Fibroblast of skin of back (primary cell): ENCODE data around the gene SVBP. TPM values are rescaled to one million over a fixed set of nuclear protein-coding genes. Genes with fewer than 3 reads are reported as not detected.
A peak's percentile ranks its signal among the peaks of the same experiment; 100 is the strongest.
"Not testable (repeated sequence)": the region's sequence is repeated elsewhere in the genome, so short reads cannot be mapped to it uniquely, and the experiment has no call there.

Experiments used
- DNase-seq: peaks from one replicate; pipeline ENCODE4 v3.0.0-alpha.2; 2013
- polyA plus RNA-seq, 2 experiments: library from polyadenylated mRNA; unstranded; fragments of 120-200 nt; gene quantifications; one replicate each; pipeline ENCODE4 v1.2.1, GENCODE V29; 2013; ENCODE audit not compliant: insufficient read length in 2 of 2

SVBP gene
- 24.4 TPM for polyA plus RNA-seq (2013, experiment 1 of 2; ENCODE audit: insufficient read length)
- polyA plus RNA-seq (2013, experiment 2 of 2; ENCODE audit: insufficient read length): 25.3 TPM

DNA sequence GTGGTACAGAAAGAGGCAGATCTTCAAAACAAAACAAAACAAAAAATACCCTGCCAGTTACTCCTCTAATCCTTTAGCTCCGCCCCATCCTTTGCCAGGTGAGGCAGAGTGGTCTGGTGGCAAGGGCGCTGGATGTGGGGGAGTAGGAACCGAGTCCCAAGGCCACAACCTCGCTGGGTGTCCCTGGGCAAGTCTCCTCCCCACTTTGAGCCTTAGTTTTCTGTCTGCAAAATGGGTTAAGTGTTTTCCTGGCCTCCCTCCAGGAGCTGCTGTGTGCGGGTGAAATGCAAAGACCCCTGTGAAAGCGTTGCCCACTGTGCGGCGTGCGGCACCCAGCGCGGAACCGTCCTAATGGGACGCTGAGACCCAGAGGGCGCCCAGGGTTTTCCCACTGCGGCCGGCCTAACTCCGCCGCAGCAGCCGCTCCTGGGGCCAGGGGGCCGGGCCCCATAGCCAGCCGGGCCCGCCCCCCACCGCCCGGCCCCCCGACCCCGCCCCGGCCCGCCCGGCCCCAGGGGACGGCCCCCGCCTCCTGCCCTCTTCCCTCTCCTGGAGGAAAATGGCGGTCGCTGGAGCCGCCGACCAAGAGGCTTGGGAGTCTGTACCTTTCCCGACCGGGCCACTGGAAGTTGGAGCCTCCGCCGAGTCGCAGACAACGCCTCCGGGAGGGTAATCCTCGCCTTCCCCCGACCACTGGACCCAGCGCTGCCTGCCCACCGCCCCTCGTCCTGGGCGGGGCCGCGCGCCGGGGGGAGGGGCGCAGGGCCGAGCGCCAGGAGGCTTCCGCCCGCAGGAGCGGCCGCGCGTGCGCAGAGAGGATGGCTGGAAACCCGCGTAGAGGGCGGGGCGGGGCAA lies at the start of gene SVBP, which contains the start of gene ERMAP:
TSS of gene SVBP (minus strand) at position 813 of the 855 bp plus-strand sequence. CDS start 853 bp downstream, outside the sequence.
TSS of gene ERMAP (plus strand) at position 538 of the 855 bp plus-strand sequence. CDS start 13,327 bp downstream, outside the sequence.
- DNase-seq: peak; percentile 85

DNA sequence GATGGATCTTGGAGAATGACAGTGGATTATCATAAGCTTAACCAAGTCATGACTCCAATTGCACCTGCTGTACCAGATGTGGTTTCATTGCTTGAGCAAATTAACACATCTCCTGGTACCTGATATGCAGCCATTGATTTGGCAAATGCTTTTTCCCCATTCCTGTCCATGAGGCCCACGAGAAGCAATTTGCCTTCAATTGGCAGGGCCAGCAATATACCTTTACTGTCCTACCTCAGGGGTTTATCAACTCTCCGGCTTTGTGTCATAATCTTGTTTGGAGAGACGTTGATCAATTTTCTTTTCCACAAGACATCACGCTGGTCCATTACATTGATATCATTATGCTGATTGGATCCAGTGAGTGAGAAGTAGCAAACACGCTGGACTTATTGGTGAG lies 49.4 kb upstream of the SVBP start:
- DNase-seq: no peak

- DNase-seq: no peak
Observed at GRCh38 chr1:42861014-42861399, 43.8 kb upstream of the SVBP start.

DNA sequence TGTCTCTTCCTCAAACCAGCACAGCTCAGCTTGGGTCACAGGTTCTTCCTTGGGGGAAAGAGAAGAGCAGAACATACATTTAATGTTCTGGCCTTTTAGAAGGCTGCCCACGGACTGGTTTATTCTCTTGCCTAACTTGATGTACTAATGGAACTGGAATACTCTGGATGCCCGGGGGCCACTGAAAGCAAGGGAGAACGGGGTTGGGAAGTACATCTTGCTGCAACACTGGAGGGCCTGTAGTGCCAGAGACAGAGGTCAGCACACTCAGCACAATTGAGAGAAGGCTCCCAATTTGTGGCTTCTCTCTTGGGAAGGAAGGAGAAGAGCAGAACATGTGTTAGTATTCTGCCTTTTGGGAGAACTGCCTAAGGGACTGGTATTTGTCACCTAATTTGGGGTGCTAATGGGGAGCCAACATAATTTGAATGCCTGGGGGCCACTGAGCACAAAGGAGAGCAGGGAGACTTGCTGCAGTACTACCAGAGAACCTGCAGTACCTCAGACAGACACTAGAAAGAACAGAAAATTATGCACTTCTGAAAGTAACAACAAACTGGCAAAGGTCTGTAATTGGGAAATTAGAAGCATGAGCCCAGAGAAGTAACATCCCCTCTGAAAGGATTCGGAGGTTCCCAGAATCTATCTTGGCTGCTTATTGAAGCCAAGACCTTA lies 43.3 kb upstream of the SVBP start:
- DNase-seq: no peak

DNA sequence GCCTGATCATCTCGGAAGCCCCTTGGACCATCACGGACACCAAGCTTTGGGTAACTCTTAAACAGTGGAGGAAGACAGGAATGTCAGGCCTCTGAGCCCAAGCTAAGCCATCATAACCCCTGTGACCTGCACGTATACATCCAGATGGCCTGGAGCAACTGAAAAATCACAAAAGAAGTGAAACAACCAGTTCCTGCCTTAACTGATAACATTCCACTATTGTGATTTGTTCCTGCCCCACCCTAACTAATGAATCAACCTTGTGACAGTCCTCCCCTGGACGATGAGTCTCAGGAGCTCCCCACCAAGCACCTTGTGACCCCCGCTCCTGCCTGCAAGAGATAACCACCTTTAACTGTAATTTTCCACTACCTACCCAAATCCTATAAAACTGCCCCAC lies 42.2 kb upstream of the SVBP start:
- not testable (repeated sequence) for DNase-seq

GRCh38 chr1:42856554-42856953 lies 39.4 kb upstream of the SVBP start:
- DNase-seq: not testable (repeated sequence)

GRCh38 chr1:42853116-42853884 lies 36.1 kb upstream of the SVBP start:
- DNase-seq: no peak

- DNase-seq: no peak
Observed at GRCh38 chr1:42852608-42852980, 35.4 kb upstream of the SVBP start.

GRCh38 chr1:42851960-42852607 lies 34.9 kb upstream of the SVBP start:
- no peak for DNase-seq

DNA sequence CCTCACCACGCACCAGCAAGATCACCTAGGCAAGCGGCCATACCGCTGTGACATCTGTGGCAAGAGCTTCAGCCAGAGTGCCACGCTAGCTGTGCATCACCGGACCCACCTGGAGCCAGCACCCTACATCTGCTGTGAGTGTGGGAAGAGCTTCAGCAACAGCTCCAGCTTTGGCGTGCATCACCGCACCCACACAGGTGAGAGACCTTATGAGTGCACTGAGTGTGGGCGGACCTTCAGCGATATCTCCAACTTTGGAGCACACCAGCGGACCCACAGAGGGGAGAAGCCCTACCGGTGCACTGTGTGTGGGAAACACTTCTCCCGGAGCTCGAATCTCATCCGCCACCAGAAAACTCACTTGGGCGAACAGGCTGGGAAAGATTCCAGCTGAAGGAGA lies 34.2 kb upstream of the SVBP start:
- no peak for DNase-seq

- DNase-seq: no peak
Observed at GRCh38 chr1:42849944-42850343, 32.7 kb upstream of the SVBP start.

GRCh38 chr1:42848823-42849537 lies 31.8 kb upstream of the SVBP start:
- DNase-seq: no peak

GRCh38 chr1:42847721-42848460 lies 30.7 kb upstream of the SVBP start:
- DNase-seq: no peak

- DNase-seq: no peak
Observed at GRCh38 chr1:42847111-42847595, 30.0 kb upstream of the SVBP start.

DNA sequence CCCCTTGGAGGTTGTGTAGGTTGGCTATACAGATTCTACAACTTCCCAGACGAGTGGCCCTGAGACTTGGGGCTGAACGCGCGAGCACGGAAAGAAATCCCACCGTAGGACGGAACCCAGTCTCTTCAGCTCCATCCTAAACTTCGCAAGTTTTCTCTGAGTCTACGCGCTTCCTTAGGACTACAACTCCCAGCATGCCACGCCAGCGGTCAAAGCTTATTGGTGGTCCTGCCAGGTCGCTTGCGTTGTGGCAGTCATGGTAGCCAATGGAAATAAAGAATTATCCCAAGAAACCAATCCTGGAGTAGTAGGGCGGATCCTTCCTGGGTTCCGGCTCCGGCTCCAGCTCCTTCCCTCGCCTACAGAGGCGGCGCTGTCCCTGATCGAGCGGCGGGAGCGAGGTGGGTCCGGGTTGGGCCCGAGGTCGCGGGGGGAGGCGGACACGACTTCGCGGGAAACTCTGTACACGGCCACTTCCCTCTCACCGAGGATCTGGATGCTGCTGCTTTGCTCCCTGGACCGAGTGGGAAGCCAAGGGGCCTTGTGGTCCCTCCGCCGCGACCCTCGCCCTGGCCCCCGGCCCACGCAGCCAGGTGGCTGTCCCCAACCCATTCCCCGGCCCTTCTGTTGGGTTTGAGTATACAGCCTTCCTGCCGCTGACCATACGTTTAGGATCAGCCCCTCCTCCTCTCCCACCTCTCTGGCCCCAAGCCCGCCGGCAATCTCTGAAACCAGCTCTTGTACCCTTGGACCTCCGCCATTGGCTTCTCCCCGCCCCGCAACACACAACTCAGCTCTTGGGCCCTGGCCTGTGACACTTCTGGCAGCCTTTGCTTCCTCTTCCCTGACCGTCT lies 29.3 kb upstream of the SVBP start, which contains the start of gene ZNF691:
TSS of gene ZNF691 (plus strand) at position 357 of the 854 bp plus-strand sequence. CDS start 3,046 bp downstream, outside the sequence.
- peak; percentile 98 for DNase-seq

DNA sequence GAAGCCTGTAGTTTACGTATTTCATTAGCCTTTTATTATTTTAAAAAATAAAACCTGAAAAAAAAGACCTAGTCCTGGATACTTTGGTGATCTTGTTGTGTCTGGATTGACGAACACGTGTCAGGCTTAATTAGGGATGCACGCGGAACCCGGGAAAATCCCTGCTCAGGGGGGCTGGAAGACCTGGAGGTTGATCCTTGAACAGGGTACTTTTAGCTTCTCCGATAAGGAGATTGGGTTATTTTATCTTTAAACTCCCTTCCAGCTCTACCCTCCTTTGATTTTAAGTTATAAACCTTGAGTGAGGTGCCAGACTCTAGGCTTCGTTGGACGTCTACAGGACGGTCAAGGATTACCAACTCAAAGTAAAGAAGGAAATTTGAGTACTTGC lies 28.7 kb upstream of the SVBP start:
- DNase-seq: no peak

GRCh38 chr1:42845193-42845592 lies 28.0 kb upstream of the SVBP start:
- DNase-seq: no peak

- DNase-seq: no peak
Observed at GRCh38 chr1:42844592-42845140, 27.5 kb upstream of the SVBP start.

DNA sequence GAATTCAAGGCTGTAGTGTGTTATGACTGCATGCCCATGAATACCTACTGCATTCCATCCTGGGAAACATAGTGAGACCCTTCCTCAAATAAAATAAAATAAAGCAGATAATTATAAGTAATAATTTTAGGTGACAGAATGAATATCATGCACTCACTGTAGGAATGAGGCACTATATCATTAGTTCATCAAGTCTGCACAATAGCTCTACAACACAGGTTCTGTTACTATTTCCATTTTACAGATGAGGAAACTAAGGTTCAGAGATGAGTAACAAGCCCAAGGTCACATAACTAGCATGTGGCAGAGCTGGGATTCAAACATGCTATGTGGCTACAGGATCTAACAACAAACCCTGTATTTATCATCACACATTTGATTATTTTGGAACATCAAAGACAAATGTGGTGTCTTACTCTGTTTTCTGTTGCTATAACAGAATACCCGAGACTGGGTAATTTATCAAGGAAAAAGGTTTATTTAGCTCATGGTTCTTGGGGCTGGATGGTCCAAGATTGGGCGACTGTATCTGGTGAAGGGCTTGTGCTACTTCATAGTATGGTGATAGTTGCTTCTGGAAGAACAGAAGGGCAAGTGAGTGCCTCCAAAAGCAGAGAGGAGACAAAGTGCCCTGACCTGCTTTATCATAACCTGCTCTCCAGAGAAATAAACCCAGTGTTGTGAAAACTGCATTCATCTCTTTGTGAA lies 24.4 kb upstream of the SVBP start:
- DNase-seq: no peak
